Liver (tissue), 9 donors: ENCODE measurements around the gene AP4E1. TPM values are rescaled to one million over a fixed set of nuclear protein-coding genes. Genes with fewer than 3 reads are reported as not detected.

Experiments used
- DNase-seq: peaks from one replicate; pipeline ENCODE4 v3.0.0-alpha.2; 2017; ENCODE audit warnings: low spot score
- H3K27ac ChIP-seq, 2 donors: one replicate each; pipeline ENCODE4 v1.7.0; 2013; ENCODE audit warnings: inconsistent platforms in 2 of 2, low read length in 2 of 2, control low read depth in 1 of 2, low read depth in 1 of 2, mild to moderate bottlenecking in 1 of 2
- H3K27me3 ChIP-seq, 4 donors: one replicate each; pipeline versions ENCODE4 v1.6.1 to v1.7.0; 2013; ENCODE audit warnings: low read length in 3 of 4, inconsistent platforms in 1 of 4, mild to moderate bottlenecking in 1 of 4, moderate library complexity in 1 of 4; ENCODE audit not compliant: control insufficient read depth in 4 of 4, insufficient read depth in 4 of 4
- H3K36me3 ChIP-seq, 4 donors: one replicate each; pipeline versions ENCODE4 v1.6.1 to v1.7.0; 2013; ENCODE audit warnings: low read length in 3 of 4, mild to moderate bottlenecking in 3 of 4, low read depth in 1 of 4, moderate library complexity in 1 of 4; ENCODE audit not compliant: control insufficient read depth in 4 of 4, insufficient read depth in 3 of 4
- H3K4me1 ChIP-seq, 4 donors: one replicate each; pipeline versions ENCODE4 v1.6.1 to v1.7.0; 2013; ENCODE audit warnings: low read length in 3 of 4, mild to moderate bottlenecking in 3 of 4, moderate library complexity in 1 of 4; ENCODE audit not compliant: control insufficient read depth in 4 of 4, insufficient read depth in 4 of 4
- H3K4me3 ChIP-seq, 3 donors: one replicate each; pipeline versions ENCODE4 v1.6.1 to v1.7.0; 2013; ENCODE audit warnings: low read length in 3 of 3, control low read depth in 1 of 3, low read depth in 1 of 3, mild to moderate bottlenecking in 1 of 3
- H3K9ac ChIP-seq, 2 donors: one replicate each; pipeline ENCODE4 v1.7.0; 2013; ENCODE audit warnings: low read length in 2 of 2, mild to moderate bottlenecking in 2 of 2, moderate library complexity in 2 of 2, control low read depth in 1 of 2, low read depth in 1 of 2
- H3K9me3 ChIP-seq, 4 donors: one replicate each; pipeline versions ENCODE4 v1.6.1 to v1.7.0; 2013; ENCODE audit warnings: low read length in 3 of 4; ENCODE audit not compliant: control insufficient read depth in 4 of 4
- EGR1 ChIP-seq, 2 donors: IDR thresholded peaks; 2 replicates each; pipeline ENCODE4 v1.6.1; 2016 to 2018; ENCODE audit warnings: antibody characterized with exemption in 2 of 2, low read depth in 2 of 2
- FOXA1 ChIP-seq: IDR thresholded peaks from 2 replicates; pipeline ENCODE4 v1.6.1; 2016; ENCODE audit warnings: antibody characterized with exemption
- FOXA2 ChIP-seq: IDR thresholded peaks from 2 replicates; pipeline ENCODE4 v1.6.1; 2016; ENCODE audit warnings: antibody characterized with exemption
- GABPA ChIP-seq, 2 donors: IDR thresholded peaks in 1 of 2; conservative IDR thresholded peaks in 1 of 2; 2 replicates each; pipeline ENCODE4 v1.6.1; 2016; ENCODE audit warnings: antibody characterized with exemption in 2 of 2, mild to moderate bottlenecking in 1 of 2, moderate library complexity in 1 of 2
- HNF4A ChIP-seq, 2 donors: conservative IDR thresholded peaks; 2 replicates each; pipeline ENCODE4 v1.6.1; 2016; ENCODE audit warnings: antibody characterized with exemption in 2 of 2, mild to moderate bottlenecking in 2 of 2
- HNF4G ChIP-seq: IDR thresholded peaks from 2 replicates; pipeline ENCODE4 v1.6.1; 2016; ENCODE audit warnings: antibody characterized with exemption
- JUND ChIP-seq, 2 donors: IDR thresholded peaks; 2 replicates each; pipeline ENCODE4 v1.6.1; 2016; ENCODE audit warnings: antibody characterized with exemption in 2 of 2
- NR2F2 ChIP-seq: IDR thresholded peaks from 2 replicates; pipeline ENCODE4 v1.6.1; 2016; ENCODE audit warnings: antibody characterized with exemption
- RAD21 ChIP-seq, 2 donors: IDR thresholded peaks; 2 replicates each; pipeline ENCODE4 v1.6.1; 2016; ENCODE audit warnings: antibody characterized with exemption in 2 of 2, mild to moderate bottlenecking in 2 of 2
- RXRA ChIP-seq, 2 donors: IDR thresholded peaks; 2 replicates each; pipeline ENCODE4 v1.6.1; 2017 to 2018; ENCODE audit warnings: antibody characterized with exemption in 2 of 2, mild to moderate bottlenecking in 1 of 2
- SP1 ChIP-seq: IDR thresholded peaks from 2 replicates; pipeline ENCODE4 v1.6.1; 2018; ENCODE audit warnings: antibody characterized with exemption, mild to moderate bottlenecking
- TAF1 ChIP-seq: conservative IDR thresholded peaks from 2 replicates; pipeline ENCODE4 v1.6.1; 2016; ENCODE audit warnings: antibody characterized with exemption, mild to moderate bottlenecking
- YY1 ChIP-seq: IDR thresholded peaks from 2 replicates; pipeline ENCODE4 v1.6.1; 2016; ENCODE audit warnings: antibody characterized with exemption, mild to moderate bottlenecking
- WGBS: extraction: QIAGEN DNeasy Blood & Tissue Kit; methylation state at CpG from one replicate; pipeline ENCODE4 v1.1.7; 2013; 5-methylcytosine and 5-hydroxymethylcytosine counted together
- polyA plus RNA-seq, 2 donors: library from polyadenylated mRNA; stranded (reverse) in 1 of 2; unstranded in 1 of 2; fragments of 200-250 nt in 1 of 2; fragments of >200 nt in 1 of 2; fragmentation: Nextera tagmentation in 1 of 2; extraction: Ambion mirVana in 1 of 2; gene quantifications; one replicate each; pipeline versions ENCODE4 v1.2.1 to v1.2.3, GENCODE V29; 2013 to 2015
- total RNA-seq, 2 donors: library from RNA; depleted of rRNA; stranded (reverse); fragments of >200 nt; gene quantifications; one replicate each; pipeline ENCODE4 v1.2.3, GENCODE V29; 2014
- TF ChIP-seq, protein P1 (sequence below): IDR thresholded peaks from 2 replicates; pipeline ENCODE4 v1.6.1; 2016; ENCODE audit warnings: antibody characterized with exemption
- TF ChIP-seq, protein P2 (sequence below): IDR thresholded peaks from 2 replicates; pipeline ENCODE4 v1.6.1; 2016; ENCODE audit warnings: antibody characterized with exemption
- TF ChIP-seq, protein P3 (sequence below): IDR thresholded peaks from 2 replicates; pipeline ENCODE4 v1.6.1; 2016; ENCODE audit warnings: antibody characterized with exemption, mild to moderate bottlenecking
- TF ChIP-seq, protein P4 (sequence below): IDR thresholded peaks from 2 replicates; pipeline ENCODE4 v1.6.1; 2016; ENCODE audit warnings: antibody characterized with exemption
- TF ChIP-seq, protein P5 (sequence below): fragments of 150-350 bp; IDR thresholded peaks from 2 replicates; pipeline ENCODE4 v1.5.1; 2017; ENCODE audit warnings: improper control_type of control experiment, low read depth, low read length; ENCODE audit not compliant: missing input control
- donor health status: healthy.
- donor health status: healthy.
- donor health status: healthy.
- donor health status: healthy.
- donor health status: healthy.

AP4E1 gene
- total and polyA plus RNA-seq, 4 donors: 1.3 to 10.2 (median 4.6) TPM

DNA sequence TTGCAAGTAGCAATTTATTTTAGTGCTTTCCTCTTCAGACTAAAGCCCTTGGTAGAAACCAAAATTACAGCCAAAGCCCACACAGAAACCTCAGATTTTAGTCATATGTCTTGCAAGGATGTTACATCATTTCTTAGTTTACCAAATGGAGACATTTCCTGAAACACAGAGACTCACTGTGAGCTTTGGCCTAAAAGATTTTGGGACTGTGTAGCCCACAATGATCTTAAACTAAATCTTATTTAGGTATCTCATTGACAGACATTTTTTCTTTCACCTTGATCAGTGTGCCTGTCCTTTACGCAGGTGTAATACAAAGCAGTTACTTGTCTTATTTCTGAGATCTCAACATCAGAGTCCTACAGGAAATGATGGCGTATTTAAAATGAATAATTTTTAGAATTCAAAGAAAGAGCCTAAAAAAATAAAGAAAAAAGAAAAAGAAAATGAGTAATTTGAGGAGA, 27.8 kb upstream of the AP4E1 start:
- no peak for TF ChIP-seq FOXA1
- TF ChIP-seq, protein P1, sequence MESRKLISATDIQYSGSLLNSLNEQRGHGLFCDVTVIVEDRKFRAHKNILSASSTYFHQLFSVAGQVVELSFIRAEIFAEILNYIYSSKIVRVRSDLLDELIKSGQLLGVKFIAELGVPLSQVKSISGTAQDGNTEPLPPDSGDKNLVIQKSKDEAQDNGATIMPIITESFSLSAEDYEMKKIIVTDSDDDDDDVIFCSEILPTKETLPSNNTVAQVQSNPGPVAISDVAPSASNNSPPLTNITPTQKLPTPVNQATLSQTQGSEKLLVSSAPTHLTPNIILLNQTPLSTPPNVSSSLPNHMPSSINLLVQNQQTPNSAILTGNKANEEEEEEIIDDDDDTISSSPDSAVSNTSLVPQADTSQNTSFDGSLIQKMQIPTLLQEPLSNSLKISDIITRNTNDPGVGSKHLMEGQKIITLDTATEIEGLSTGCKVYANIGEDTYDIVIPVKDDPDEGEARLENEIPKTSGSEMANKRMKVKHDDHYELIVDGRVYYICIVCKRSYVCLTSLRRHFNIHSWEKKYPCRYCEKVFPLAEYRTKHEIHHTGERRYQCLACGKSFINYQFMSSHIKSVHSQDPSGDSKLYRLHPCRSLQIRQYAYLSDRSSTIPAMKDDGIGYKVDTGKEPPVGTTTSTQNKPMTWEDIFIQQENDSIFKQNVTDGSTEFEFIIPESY: no peak
- no peak for TF ChIP-seq FOXA2
- TF ChIP-seq, protein P2, sequence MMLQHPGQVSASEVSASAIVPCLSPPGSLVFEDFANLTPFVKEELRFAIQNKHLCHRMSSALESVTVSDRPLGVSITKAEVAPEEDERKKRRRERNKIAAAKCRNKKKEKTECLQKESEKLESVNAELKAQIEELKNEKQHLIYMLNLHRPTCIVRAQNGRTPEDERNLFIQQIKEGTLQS: no peak
- TF ChIP-seq, protein P3, sequence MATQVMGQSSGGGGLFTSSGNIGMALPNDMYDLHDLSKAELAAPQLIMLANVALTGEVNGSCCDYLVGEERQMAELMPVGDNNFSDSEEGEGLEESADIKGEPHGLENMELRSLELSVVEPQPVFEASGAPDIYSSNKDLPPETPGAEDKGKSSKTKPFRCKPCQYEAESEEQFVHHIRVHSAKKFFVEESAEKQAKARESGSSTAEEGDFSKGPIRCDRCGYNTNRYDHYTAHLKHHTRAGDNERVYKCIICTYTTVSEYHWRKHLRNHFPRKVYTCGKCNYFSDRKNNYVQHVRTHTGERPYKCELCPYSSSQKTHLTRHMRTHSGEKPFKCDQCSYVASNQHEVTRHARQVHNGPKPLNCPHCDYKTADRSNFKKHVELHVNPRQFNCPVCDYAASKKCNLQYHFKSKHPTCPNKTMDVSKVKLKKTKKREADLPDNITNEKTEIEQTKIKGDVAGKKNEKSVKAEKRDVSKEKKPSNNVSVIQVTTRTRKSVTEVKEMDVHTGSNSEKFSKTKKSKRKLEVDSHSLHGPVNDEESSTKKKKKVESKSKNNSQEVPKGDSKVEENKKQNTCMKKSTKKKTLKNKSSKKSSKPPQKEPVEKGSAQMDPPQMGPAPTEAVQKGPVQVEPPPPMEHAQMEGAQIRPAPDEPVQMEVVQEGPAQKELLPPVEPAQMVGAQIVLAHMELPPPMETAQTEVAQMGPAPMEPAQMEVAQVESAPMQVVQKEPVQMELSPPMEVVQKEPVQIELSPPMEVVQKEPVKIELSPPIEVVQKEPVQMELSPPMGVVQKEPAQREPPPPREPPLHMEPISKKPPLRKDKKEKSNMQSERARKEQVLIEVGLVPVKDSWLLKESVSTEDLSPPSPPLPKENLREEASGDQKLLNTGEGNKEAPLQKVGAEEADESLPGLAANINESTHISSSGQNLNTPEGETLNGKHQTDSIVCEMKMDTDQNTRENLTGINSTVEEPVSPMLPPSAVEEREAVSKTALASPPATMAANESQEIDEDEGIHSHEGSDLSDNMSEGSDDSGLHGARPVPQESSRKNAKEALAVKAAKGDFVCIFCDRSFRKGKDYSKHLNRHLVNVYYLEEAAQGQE: no peak
- TF ChIP-seq NR2F2: no peak
- TF ChIP-seq JUND (IDR thresholded peaks at IDR 0.05): no peak
- TF ChIP-seq, protein P4, sequence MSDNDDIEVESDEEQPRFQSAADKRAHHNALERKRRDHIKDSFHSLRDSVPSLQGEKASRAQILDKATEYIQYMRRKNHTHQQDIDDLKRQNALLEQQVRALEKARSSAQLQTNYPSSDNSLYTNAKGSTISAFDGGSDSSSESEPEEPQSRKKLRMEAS: no peak
- TF ChIP-seq HNF4G: no peak
- TF ChIP-seq EGR1 (IDR thresholded peaks at IDR 0.05; ENCODE audit: low read depth in 2 of 2): no peak
- TF ChIP-seq, protein P5, sequence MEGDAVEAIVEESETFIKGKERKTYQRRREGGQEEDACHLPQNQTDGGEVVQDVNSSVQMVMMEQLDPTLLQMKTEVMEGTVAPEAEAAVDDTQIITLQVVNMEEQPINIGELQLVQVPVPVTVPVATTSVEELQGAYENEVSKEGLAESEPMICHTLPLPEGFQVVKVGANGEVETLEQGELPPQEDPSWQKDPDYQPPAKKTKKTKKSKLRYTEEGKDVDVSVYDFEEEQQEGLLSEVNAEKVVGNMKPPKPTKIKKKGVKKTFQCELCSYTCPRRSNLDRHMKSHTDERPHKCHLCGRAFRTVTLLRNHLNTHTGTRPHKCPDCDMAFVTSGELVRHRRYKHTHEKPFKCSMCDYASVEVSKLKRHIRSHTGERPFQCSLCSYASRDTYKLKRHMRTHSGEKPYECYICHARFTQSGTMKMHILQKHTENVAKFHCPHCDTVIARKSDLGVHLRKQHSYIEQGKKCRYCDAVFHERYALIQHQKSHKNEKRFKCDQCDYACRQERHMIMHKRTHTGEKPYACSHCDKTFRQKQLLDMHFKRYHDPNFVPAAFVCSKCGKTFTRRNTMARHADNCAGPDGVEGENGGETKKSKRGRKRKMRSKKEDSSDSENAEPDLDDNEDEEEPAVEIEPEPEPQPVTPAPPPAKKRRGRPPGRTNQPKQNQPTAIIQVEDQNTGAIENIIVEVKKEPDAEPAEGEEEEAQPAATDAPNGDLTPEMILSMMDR: no peak
- TF ChIP-seq HNF4A (conservative IDR thresholded peaks at IDR 0.05): no peak
- no peak for TF ChIP-seq SP1
- TF ChIP-seq TAF1: no peak
- TF ChIP-seq GABPA (IDR thresholded peaks at IDR 0.05 in 1 of 2, conservative IDR thresholded peaks at IDR 0.05 in 1 of 2): no peak
- no peak for TF ChIP-seq YY1
- TF ChIP-seq RXRA (IDR thresholded peaks at IDR 0.05): no peak
- no peak for TF ChIP-seq RAD21 (IDR thresholded peaks at IDR 0.05)
- no peaks in the 10 kb centered on the region for H3K36me3 ChIP-seq
- no peak overlapping the region for H3K27ac ChIP-seq
- 93% methylated on average over 2 of the region's 2 CpGs for WGBS
- no peaks in the 10 kb centered on the region for H3K27me3 ChIP-seq
- H3K9ac ChIP-seq: no peak overlapping the region
- H3K9me3 ChIP-seq: no peaks in the 10 kb centered on the region
- no peak for DNase-seq
- H3K4me1 ChIP-seq: peaks cover 4 to 25% (median 12%) of the 10 kb centered on the region in 4 donors
- H3K4me3 ChIP-seq: no peak overlapping the region
